GM19193 (cell line): Measurements from ENCODE around the gene SLC7A14.

ENCODE experiments used
- POLR2A ChIP-seq: IDR thresholded peaks from 4 replicates; pipeline ENCODE4 v1.6.1; 2011; ENCODE audit not compliant: insufficient read depth, insufficient read length; ENCODE audit errors: extremely low read depth

Gene SLC7A14

GRCh38 chr3:170531054-170531453 lies 54.8 kb downstream of the SLC7A14 start:
- TF ChIP-seq POLR2A = no peak

GRCh38 chr3:170529912-170530311 lies 56.0 kb downstream of the SLC7A14 start:
- no peak for TF ChIP-seq POLR2A

- TF ChIP-seq POLR2A = no peak
Measured at GRCh38 chr3:170529346-170529745, 56.5 kb downstream of the SLC7A14 start.

GRCh38 chr3:170528726-170529125 lies 57.1 kb downstream of the SLC7A14 start:
- TF ChIP-seq POLR2A = no peak

GRCh38 chr3:170524073-170524472 lies 61.8 kb downstream of the SLC7A14 start:
- no peak for TF ChIP-seq POLR2A

GRCh38 chr3:170523248-170523647 lies 62.6 kb downstream of the SLC7A14 start:
- no peak for TF ChIP-seq POLR2A

GRCh38 chr3:170522201-170522600 lies 63.7 kb downstream of the SLC7A14 start:
- TF ChIP-seq POLR2A = no peak

GRCh38 chr3:170520996-170521395 lies 64.9 kb downstream of the SLC7A14 start:
- TF ChIP-seq POLR2A = no peak

GRCh38 chr3:170517242-170517945 lies 68.5 kb downstream of the SLC7A14 start:
- no peak for TF ChIP-seq POLR2A

- no peak for TF ChIP-seq POLR2A
Measured at GRCh38 chr3:170513642-170514041, 72.2 kb downstream of the SLC7A14 start.

GRCh38 chr3:170511371-170511770 lies 74.5 kb downstream of the SLC7A14 start:
- no peak for TF ChIP-seq POLR2A

- no peak for TF ChIP-seq POLR2A
Measured at GRCh38 chr3:170508839-170509238, 77.0 kb downstream of the SLC7A14 start.

- no peak for TF ChIP-seq POLR2A
Measured at GRCh38 chr3:170508291-170508690, 77.6 kb downstream of the SLC7A14 start.

- TF ChIP-seq POLR2A = no peak
Measured at GRCh38 chr3:170507063-170507462, 78.8 kb downstream of the SLC7A14 start.

GRCh38 chr3:170506556-170506955 lies 79.3 kb downstream of the SLC7A14 start:
- TF ChIP-seq POLR2A = no peak

GRCh38 chr3:170502297-170502696 lies 83.6 kb downstream of the SLC7A14 start:
- TF ChIP-seq POLR2A = no peak

GRCh38 chr3:170500995-170501394 lies 84.9 kb downstream of the SLC7A14 start:
- TF ChIP-seq POLR2A = no peak
